Breast epithelium (tissue), 3 donors: Measurements from ENCODE around the gene DACT2.

ENCODE experiments used
- CTCF ChIP-seq, 3 donors: fragments of 450-650 bp; IDR thresholded peaks; one replicate each; pipeline ENCODE4 v1.5.1; 2016 to 2017; ENCODE audit warnings: antibody characterized with exemption in 3 of 3, mild to moderate bottlenecking in 3 of 3, moderate library complexity in 3 of 3
- POLR2A ChIP-seq: fragments of 450-650 bp; IDR thresholded peaks from one replicate; pipeline ENCODE4 v1.6.1; 2016; ENCODE audit warnings: antibody characterized with exemption, mild to moderate bottlenecking, moderate library complexity
- POLR2AphosphoS5 ChIP-seq, 3 donors: sonication (generic); formaldehyde crosslinking; IDR thresholded peaks; one replicate each; pipeline ENCODE4 v1.6.1; 2017; ENCODE audit warnings: antibody characterized with exemption in 3 of 3

DNA sequence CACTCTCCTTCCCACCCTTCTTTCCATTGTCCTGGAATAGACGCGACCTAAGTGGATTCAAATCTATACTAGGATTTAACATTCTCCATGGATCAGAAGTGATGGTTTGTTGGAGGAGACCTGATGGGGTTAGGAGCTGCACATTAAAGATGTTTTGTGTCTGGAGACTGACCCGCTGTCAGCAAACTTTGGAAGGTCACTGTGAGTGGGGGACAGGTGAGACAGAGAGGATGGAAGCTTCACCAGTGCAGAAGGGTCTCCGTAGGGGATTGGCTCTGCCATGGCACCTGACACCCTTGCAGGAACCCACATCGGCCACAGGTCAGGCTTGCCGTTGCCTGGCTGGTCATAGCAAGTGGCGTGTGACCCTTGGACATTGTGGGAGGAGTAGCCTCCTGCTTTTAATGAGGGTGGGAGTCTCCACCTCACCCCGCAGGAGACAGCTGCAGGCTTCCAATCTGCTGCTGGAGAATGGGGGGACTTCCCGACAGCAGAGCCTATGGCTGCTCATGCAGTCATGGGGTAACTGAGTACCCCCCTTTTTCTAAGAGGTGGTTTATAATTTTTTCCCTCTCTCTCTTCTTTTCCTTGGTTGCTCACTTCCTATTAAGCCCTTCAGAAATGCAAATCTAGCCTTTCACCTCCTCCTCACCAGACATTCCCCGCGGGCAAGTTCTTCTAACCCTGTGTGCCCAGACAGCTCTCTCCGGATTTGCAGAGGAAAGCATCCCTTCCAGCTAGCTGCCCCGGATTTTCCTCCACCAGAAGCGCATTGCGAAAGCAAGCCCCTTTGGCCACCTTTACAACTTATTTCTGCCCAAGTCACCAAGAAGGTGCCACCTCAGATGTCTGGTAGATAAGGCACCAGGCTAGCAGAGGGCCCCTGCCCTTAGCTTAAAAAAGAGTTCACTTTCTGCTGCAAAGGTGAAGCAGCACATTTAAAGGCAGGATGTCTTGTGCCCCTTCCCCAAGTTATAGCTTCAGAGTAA lies 53.5 kb downstream of the DACT2 start:
- no peak for TF ChIP-seq CTCF (IDR thresholded peaks at IDR 0.05)
- no peak for TF ChIP-seq POLR2A
- TF ChIP-seq POLR2AphosphoS5 (IDR thresholded peaks at IDR 0.05) = no peak
